Measurements from ENCODE around the gene EPHA10.

EPHA10 gene

DNA sequence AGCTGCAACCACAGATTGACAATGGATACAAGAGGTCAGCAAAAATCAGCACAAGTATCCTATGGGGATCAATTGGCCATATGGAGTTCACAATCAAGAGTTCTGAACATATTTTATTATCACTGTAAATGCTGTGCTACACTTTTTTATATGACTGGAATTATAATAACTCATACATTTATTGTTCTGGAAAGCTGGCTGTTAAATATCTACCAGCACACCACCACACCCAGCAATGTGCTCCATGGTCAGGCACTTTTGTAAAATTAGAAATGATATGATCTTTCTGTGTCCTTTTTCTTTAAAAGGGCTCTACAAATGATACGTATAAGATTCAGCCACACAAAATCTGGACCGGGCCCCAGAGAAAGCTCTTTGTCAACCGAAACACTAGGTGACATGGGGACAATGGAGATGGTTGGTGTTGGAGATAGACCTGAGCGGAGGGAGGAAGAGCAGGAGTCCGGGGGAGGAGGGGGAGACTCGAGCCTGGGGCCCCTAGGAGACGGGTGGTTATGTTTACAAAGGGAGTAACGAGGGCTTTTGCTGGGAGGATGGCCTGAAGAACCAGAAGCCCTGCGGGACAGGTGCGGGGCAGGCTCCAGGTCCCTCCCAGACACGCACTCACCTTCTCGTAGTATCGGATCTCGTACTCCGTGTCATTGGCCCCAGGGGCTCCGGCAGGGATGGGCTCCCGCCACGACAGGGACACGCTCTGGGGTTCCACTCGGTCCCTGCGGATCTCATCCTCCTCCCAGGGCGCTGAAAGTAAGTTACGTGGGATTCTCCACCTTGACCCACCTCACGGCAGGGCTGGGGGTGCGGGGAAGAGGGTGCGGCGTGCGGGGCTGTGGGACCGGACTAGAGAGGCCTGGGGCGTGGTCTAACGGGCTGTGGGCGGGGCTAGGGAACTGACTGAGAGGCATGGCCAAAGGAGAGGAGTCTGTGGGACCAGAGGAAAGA lies 30.0 kb downstream of the EPHA10 start:
- DNase-seq (ENCODE audit: low read depth in 2 of 2): no peak

DNA sequence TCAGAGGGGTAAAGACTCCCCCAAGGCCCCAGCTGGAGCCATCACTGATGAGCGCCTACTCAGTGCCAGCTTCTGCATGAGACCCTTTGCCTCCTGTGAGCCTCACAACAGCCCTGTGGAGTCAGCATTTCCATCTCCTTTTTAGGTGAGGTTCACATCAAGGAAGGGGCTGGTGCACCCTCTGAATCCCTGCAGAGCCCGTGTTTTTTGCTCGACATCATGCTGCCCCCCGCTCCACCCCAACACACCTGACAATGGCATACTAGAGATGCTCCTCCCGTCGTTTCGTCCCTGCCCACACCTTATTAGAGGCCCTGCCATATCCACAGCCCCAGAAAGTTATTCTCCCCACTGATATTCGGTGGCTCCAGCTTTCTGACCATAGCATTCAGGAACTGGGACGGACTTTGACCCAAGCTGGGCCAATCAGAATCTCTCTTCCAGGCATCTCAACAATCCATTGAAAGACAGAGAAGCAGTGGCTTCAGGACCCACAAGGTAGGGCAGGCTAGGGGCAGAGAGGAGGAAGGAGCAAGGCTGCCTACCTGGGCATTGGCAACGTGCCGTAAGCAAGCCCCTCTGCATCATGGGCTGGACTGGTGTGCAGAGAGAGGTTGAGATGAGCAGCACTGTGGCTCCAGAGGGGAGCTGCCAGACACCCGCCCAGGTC lies 32.7 kb downstream of the EPHA10 start:
- no peak for DNase-seq (ENCODE audit: low read depth in 2 of 2)

DNA sequence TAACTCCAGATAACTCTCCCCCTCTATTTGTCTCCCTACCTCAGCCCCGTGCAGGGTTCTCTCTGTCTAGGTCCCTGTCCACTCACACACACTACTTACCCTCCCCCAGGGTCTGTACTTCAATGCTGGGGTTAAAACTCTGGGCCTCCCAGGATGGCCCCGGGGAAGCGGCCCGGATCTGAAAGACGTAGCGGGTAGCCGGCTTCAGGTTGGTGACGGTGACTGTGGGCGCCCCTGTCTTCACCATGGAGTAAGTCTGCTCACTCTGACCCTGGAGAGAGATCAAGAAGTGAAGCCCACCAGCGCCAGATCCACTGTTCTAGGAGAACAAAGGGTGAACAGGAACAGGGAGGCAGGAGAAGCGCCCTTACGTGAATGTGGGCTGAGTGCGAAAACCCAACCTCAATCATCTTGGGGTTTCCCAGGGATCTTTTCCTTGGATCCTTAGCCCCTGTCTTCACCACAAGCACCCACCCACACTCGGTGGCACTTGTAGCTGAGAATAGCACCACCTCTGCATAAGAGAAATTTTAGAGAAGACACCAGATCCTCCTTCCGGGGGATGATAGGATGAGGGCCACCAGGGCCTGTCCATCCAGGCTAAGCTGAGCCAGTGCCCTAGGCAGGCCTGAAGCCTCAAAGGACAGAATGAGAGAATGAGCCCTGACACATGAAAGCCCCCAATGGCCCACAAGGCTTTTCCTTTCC lies 33.5 kb downstream of the EPHA10 start:
- DNase-seq (ENCODE audit: low read depth in 2 of 2): no peak

DNA sequence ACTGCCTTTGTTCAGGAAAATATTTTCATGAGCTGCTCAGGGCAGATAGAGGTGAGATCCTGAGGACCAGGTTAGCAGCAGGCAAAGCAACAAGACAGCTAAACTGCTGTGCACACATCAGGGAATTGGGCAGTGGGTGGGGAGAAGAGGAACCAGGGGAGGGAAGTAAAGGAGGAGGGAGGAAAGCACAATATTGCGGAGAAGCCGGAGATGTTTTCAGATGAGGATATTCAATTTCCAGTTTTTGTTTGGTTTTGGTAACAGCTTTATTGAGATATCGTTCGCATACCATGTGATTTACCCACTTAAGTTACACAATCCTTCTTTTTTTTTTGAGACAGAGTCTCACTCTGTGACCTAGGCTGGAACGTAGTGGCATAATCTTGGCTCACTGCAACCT lies 34.5 kb downstream of the EPHA10 start:
- no peak for DNase-seq (ENCODE audit: low read depth in 2 of 2)

DNA sequence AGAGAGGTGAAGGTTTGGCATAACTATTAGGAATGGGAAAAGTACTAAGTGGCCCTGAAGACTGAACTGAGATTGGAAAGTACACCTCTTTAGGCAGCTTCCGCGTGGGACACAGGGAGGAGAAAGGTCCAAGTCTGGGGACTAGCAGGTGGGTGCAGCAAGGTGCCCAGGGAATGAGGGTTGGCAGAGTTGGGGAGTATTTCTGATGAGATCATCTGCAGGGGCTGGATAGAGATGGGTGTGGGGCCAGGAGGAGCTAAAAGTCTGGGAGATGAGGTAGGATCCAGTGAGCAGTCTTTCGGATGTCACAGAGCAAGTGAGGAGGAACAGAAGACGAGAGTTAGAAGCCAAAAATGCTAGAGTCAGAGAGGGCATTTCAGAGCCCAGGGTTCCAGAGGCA lies 36.5 kb downstream of the EPHA10 start:
- DNase-seq (ENCODE audit: low read depth in 2 of 2): no peak

DNA sequence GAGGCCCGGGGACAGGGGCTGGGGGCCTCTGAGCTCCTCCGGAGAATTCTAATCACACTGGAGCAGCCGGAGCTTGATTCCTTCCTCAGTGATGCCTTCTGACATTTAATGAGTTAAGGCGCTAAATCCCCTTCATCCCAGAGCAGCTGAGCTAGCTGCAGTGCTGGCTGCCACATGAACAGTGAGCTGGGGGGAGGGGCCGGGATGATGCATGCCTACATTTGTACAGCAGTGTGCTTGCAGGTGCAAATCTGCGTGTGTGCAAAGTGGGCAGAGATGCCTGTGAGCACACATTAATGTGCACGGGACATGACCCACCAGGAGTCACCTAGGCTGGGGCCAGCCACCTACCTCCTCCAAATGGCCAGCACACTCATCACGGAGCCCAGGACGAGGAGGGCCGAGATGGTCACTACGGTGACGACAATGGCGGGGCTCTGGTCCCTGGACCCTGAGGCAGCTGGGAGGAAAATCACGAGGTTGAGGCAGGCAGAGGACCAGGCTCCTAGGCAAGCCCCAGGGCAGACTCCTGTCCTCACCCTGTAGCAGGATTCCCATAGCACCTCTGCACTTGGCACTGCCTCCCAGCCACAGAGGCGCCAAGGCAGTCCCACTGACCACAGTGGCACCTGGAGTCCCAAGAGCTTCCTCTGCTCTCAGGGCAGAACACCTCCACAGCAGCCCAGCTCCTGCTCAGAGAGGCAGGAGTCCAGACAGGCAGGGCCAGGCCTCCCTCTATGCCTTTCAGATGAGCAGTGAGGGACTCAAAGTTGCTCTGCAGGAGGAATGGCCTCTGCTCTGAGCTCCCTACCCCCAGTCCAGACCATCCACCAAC lies 38.0 kb downstream of the EPHA10 start:
- DNase-seq (ENCODE audit: low read depth in 2 of 2): no peak

DNA sequence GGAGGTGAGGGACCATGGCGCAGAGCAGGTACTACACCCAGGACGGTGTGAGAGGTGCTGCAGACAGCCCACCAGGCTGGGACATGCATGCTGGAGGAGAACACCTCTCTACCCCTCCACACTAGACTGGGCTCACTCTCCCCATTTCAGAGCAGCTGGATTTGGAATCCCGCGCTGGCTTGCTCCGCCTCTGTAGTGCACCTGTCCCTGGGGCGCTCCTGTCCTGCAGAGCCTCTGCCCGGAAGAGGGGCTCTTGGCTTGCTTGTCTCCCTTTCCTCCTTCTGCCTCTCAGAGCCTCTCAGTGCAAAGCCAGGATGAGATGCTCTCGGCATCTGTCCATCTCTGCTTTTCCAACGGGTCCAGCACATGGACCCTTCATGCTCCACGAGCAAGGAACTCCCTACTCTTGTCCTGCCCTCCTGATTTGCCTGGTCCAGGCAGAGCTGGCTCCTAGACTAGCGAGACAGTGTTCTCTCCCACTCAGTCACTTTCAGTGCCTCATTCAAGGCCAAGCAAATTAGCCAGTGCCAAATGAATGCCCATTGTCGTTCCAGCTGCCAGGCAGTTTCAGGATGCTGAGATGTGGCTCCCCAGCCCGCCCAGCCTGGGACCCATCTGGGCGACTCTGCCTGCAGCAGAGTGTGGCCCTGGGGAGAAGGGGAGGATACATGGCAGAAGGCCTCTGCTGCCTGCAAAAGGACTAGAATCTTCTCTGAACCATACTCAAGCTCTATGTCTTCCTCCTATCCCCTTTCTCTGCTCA lies 38.9 kb downstream of the EPHA10 start:
- DNase-seq (ENCODE audit: low read depth in 2 of 2): no peak

DNA sequence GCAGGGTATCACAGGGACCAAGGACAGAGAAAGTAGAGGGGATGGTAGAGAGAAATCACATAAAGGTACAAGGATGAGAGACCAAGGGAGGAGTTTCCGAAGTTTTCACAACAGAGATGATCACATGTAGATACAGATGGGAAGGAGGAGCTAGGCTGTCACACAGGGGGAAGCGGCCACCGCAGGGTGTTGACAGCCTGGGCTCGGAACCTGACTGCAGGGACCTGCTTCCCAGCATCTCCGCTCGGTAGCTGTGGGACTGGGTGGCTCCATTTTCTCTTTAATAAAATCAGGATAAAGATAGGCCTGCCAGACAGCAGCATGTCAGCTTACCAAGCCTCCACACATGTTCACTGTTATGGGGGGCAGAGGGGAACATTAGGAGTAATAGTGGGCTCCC lies 40.3 kb downstream of the EPHA10 start:
- no peak for DNase-seq (ENCODE audit: low read depth in 2 of 2)

DNA sequence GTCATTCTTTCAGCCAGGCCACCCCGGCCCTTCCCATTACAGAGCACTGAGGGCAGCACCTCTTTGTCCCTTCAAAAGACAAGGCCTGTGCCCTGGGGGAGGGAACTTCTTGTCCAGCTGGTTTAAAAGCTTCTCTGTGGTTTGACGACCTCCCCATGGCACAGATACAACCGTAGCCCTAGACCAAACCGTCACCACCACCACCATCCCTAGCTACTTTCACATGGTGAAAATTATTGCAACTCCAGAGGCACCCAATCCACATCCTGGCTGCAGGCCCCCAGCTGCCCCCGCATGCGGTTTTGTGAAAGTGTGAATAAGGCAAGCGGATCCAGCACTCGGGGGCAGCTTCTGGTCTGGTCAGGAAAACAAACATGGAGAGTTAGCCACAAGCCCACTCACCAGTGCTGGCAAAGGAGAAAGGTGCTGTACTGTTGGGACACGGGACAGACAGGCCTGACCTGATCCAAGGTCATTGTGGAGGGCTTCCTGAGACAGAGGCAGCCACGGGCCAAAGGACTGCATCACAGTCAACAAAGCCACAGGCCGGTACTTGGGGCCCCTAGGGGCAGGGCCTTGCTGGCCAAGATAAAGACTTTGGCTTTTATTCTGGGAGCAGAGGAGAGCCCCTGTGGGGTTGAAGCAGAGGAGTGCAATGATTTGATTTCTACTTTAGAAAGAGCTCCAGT lies 41.4 kb downstream of the EPHA10 start:
- DNase-seq (ENCODE audit: low read depth in 2 of 2): no peak

DNA sequence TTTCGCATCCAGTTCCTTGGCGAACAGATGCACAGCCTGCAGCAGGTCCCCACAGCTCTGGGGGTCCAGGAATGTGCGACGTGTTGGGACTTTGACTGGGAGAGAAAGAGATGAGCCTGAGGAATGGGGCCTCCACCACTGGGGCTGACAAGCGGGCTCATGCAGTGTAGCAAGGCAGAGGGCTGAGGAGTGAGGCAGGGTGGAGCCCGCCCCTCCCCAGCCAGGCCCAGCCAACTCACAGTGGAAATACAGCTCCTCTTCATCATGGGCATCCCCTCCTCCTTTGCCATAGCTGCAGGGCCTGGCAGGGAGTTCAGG lies 41.9 kb downstream of the EPHA10 start:
- no peak for DNase-seq (ENCODE audit: low read depth in 2 of 2)

DNA sequence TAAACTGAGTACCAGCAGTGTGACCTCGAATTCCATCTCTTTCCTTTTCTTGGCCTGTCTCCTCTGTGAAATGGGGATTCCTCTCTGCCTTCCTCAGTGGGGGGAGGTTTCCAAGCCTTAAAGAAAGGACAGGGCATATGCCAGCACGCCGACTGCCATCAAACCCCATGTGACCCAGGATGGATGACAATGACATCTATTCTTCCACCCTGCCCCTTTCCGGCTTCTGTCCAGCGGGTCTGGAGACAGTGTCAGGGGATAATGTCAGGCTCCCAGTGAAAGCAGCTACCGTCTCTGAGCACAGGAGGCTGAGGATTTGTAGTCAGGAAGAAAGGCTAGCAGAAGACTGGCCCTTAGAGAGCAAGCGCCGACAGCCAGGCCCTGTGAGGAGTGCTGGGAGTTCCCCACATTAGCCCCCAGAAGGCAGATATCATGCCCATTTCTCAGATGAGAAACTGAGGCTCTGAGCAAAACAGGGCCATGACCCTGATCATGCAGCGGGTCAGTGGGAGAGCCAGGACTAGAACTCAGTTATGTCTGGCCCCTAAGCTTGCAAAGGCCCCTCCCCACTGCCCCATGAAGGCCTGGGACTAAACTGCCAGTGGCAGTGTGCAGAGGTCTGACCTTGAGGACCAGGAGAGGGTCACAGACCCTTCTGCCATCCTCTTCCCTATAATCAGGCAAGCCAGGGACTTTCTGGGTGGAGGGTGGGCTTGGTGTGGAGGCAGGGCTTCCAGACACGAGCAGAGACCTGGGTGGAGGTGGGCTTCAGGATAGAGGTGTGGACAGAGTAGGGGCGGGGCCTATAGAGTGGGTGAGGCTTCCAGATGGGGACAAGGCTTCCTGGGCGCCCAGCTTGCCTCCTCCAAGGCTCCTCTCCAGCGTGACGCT lies 42.5 kb downstream of the EPHA10 start:
- DNase-seq (ENCODE audit: low read depth in 2 of 2): no peak

DNA sequence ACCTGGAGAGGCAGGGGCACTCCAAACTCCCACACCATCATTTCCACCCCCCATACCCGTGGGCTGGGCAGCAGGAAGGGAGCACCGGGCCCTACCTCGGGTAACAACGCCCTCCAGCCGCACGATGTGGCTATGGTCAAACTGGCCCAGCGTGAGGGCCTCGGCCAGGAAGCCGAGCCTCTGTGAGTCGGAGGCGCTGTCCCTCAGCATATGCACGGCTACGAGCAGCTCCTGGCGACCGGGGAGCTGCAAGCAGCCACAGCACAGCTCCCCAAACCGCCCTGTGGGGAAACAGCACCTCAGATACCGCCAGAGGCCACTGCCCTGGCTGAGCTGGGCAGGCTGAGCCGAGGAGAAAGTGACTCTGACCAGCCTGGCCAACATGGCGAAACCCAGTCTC lies 43.4 kb downstream of the EPHA10 start:
- no peak for DNase-seq (ENCODE audit: low read depth in 2 of 2)

DNA sequence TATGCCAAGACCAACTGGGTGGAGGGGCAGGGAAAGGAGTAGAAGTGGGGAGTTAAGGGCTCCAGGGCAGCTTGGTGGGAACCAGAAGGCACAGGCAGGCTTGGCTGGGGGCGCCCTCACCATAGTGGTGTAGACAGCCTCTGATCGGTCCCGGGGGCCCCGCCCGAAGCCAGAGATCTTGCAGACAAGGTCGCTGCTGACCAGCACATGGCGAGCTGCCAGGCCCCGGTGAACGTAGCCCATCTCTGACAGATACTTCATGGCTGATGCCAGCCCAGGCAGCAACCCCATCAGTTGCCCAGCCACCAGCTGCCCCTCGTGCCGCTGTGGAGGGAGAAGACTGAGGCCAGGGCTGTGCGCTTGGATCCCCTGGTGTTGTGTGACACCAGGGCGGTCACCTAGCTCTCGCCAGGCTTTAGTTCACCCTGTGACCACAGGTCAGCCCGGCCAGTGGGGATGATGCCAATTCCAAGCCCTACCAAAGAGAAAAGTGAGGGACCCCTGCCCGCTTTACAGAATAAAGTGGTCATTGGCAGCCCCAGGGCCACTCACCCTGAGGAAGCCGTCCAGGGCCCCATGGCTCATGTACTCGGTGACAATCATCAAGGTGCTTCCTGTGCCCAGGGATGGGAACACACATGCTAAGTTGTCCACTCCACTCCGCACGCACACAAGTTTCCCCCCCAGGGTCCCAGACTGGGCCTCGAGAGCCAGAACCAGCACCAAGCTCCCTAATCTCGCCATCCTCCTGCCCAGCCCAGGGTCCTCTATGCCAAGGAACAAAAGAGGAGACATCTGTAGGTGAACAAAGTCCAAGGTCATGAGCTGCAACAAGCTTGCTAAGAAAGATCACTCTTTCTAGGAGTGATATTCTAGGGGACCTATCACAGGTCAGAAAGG lies 44.4 kb downstream of the EPHA10 start:
- no peak for DNase-seq (ENCODE audit: low read depth in 2 of 2)

DNA sequence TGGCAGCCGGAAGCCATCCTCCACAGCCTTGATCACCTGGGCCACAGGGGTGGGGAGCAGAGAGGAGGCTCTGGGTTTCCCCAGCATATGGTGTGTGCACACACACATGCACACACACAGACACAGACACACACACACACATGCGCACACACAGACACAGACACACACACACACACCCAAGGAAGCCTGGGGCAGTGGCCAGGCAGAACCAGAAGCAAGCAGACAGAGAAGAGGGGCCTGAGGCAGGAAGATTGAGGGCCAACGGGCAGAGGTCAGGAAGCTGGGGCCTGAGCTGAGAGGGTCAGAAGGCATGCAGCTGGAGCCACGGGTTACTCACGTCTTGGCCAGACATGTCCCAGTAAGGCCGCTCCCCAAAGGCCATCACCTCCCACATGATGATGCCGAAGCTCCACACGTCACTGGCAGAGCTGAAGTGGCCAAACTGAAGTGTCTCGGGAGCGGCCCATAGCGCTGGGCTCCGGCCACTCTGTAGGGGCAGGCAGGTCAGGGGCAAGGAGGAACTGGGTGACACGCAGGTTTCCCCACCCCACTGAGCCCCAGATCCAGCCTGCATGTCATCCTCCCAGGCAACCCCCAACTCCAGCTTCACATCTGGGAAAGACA lies 45.2 kb downstream of the EPHA10 start:
- no peak for DNase-seq (ENCODE audit: low read depth in 2 of 2)

DNA sequence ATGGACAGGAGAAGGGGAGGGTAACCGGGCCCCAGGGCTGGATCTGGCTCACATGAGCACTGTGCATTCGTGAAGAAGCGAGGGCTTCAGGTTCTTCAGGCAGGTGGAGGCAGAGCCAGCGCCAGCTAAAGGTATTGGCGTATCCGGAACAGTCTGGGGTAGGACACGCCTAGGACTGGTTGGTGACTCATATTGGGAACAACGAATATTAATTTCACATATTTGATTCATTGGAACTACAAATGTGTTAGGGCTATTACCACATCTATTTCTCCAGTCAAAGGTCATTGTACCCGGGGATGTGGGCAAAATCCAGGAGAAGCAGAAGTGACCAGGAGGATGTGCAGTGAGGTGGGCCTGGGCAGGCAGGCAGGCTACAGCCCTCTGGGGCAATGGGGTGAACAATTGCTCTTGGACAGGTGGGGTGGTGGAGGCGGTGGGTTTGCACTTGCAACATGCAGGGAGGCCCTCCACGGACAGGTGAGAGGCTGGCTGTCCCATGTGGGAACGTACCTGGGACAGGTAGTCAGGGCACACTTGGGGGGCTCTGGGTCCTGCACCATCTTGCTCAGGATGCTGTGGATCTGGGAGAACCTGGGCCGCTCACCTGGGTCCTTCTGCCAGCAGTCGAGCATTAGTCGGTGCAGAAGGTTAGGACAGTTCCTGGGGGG lies 45.9 kb downstream of the EPHA10 start:
- DNase-seq (ENCODE audit: low read depth in 2 of 2): no peak

DNA sequence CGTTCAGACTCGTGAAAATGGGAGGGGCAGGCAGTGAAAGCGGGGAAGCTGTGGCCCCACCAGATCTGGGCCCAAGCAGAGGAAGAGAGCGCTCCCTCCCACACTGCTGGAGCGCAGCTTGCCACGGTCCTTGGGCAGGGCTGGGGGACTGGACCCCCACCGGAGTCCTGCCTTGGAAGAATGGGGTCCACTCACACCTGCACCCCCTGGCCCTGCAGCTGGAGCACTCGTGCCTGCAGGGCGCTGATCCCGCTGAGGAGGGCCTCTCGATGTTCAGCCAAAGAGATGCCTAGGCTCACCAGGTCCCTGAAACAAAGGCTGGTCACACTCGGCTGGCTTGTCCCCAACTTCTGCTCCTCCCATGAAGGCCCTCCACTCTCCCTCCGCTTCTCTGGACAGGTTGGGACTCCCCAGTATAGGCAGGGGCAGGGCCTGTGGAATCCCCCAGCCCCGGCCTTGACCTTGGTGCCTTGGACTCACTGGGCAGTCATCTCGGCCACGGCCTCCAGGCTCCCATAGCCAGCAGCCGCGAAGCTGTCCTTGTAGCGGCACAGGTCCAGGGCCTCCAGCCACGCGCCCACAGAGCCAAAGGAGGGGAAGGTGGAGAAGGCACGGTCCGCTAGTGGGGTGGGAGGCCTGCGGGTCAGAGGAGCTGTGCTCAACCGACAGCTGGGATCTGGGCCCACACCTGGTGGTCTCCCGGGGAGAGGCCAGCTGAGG lies 46.6 kb downstream of the EPHA10 start:
- DNase-seq (ENCODE audit: low read depth in 2 of 2): no peak

DNA sequence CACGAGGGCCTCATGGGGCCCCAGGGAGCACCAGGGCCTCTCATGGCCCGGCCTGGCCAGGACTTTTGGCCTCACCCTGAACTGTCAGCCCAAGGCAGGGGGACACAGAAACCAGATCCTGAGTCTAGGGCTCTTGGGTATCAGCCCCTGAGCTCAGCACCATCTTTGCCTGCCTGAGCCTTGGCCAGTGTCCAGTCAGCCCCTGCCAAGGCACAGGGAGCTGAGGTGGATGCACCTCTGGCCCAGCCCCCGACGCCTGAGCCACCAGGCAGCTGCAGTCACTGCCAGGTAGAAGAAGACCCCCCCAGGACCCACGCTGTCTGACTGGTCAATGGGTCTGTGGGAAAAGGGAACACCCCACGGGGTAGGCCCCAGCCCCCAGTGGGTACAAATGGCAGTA lies 47.3 kb downstream of the EPHA10 start:
- DNase-seq (ENCODE audit: low read depth in 2 of 2): no peak

Data from fibroblast of skin of left biceps (primary cell).